H9 (cell line): ENCODE results near the gene FBLN2. TPM values are rescaled to one million over a fixed set of nuclear protein-coding genes. Genes with fewer than 3 reads are reported as not detected.

ENCODE experiments used
- DNase-seq: peaks from one replicate; pipeline ENCODE4 v3.0.0-alpha.2; 2017
- H2AFZ ChIP-seq: one replicate; pipeline ENCODE4 v1.6.1; 2013; ENCODE audit warnings: mild to moderate bottlenecking, low read length, control low read depth, moderate library complexity
- H2AK5ac ChIP-seq: 2 replicates; pipeline ENCODE4 v1.6.1; 2013; ENCODE audit warnings: low read length, control low read depth, mixed read lengths; ENCODE audit not compliant: insufficient read length
- H2BK120ac ChIP-seq: one replicate; pipeline ENCODE4 v1.6.1; 2013; ENCODE audit warnings: low read depth, mild to moderate bottlenecking, low read length, control low read depth, inconsistent platforms; ENCODE audit not compliant: poor library complexity, severe bottlenecking
- H2BK12ac ChIP-seq: 2 replicates; pipeline ENCODE4 v1.6.1; 2013; ENCODE audit warnings: low read length, control low read depth, mixed read lengths, low read depth; ENCODE audit not compliant: insufficient read length
- H2BK15ac ChIP-seq: 2 replicates; pipeline ENCODE4 v1.6.1; 2013; ENCODE audit warnings: low read depth, low read length, control low read depth
- H2BK20ac ChIP-seq: one replicate; pipeline ENCODE4 v1.6.1; 2013; ENCODE audit warnings: low read depth, mild to moderate bottlenecking, low read length, control low read depth, inconsistent platforms; ENCODE audit not compliant: poor library complexity, severe bottlenecking
- H2BK5ac ChIP-seq: 2 replicates; pipeline ENCODE4 v1.6.1; 2013; ENCODE audit warnings: low read length, control low read depth, mixed read lengths; ENCODE audit not compliant: insufficient read length
- H3K14ac ChIP-seq: 2 replicates; pipeline ENCODE4 v1.6.1; 2013; ENCODE audit warnings: low read length, control low read depth; ENCODE audit not compliant: insufficient read depth
- H3K18ac ChIP-seq: 2 replicates; pipeline ENCODE4 v1.6.1; 2013; ENCODE audit warnings: low read depth, mild to moderate bottlenecking, mixed read lengths, low read length, control low read depth; ENCODE audit not compliant: insufficient read length
- H3K23ac ChIP-seq: 2 replicates; pipeline ENCODE4 v1.6.1; 2013; ENCODE audit warnings: low read length, control low read depth, mixed read lengths, low read depth; ENCODE audit not compliant: insufficient read length
- H3K23me2 ChIP-seq: 2 replicates; pipeline ENCODE4 v1.6.1; 2013; ENCODE audit warnings: low read depth, mild to moderate bottlenecking, mixed read lengths, low read length, control low read depth; ENCODE audit not compliant: insufficient read length, poor library complexity, severe bottlenecking
- H3K27ac ChIP-seq: 2 replicates; pipeline ENCODE4 v1.5.1; 2013; ENCODE audit warnings: low read length, control low read depth, mixed read lengths, low read depth; ENCODE audit not compliant: insufficient read length
- H3K27me3 ChIP-seq: 2 replicates; pipeline ENCODE4 v1.6.1; 2013; ENCODE audit warnings: low read length, control low read depth, inconsistent platforms; ENCODE audit not compliant: insufficient read depth
- H3K4ac ChIP-seq: 2 replicates; pipeline ENCODE4 v1.6.1; 2013; ENCODE audit warnings: low read depth, mild to moderate bottlenecking, control low read depth, inconsistent platforms, low read length, moderate library complexity
- H3K4me1 ChIP-seq: 2 replicates; pipeline ENCODE4 v1.6.1; 2013; ENCODE audit warnings: low read length, control low read depth, inconsistent platforms; ENCODE audit not compliant: insufficient read depth
- H3K4me2 ChIP-seq: 2 replicates; pipeline ENCODE4 v1.6.1; 2013; ENCODE audit warnings: low read length, control low read depth, mixed read lengths; ENCODE audit not compliant: insufficient read length, insufficient read depth
- H3K56ac ChIP-seq: 2 replicates; pipeline ENCODE4 v1.6.1; 2013; ENCODE audit warnings: low read depth, mild to moderate bottlenecking, mixed read lengths, low read length, control low read depth; ENCODE audit not compliant: insufficient read length
- H3K79me1 ChIP-seq: 2 replicates; pipeline ENCODE4 v1.6.1; 2013; ENCODE audit warnings: low read depth, mild to moderate bottlenecking, moderate library complexity, low read length, control low read depth, inconsistent platforms; ENCODE audit not compliant: insufficient read depth, poor library complexity, severe bottlenecking
- H3K79me2 ChIP-seq: 2 replicates; pipeline ENCODE4 v1.6.1; 2013; ENCODE audit warnings: low read length, control low read depth, inconsistent platforms; ENCODE audit not compliant: insufficient read depth
- H3K9ac ChIP-seq: 2 replicates; pipeline ENCODE4 v1.6.1; 2013; ENCODE audit warnings: low read length, control low read depth, mixed read lengths; ENCODE audit not compliant: insufficient read length; ENCODE audit errors: extremely low read depth
- H3K9me3 ChIP-seq: one replicate; pipeline ENCODE4 v1.6.1; 2013; ENCODE audit warnings: low read depth, low read length, inconsistent platforms; ENCODE audit not compliant: control insufficient read depth
- H3T11ph ChIP-seq: one replicate; pipeline ENCODE4 v1.6.1; 2013; ENCODE audit warnings: mild to moderate bottlenecking, low read length, control low read depth, inconsistent platforms
- H4K20me1 ChIP-seq: one replicate; pipeline ENCODE4 v1.6.1; 2013; ENCODE audit not compliant: control insufficient read depth, insufficient read length, insufficient read depth
- H4K5ac ChIP-seq: 2 replicates; pipeline ENCODE4 v1.6.1; 2013; ENCODE audit warnings: low read depth, mild to moderate bottlenecking, mixed read lengths, low read length, control low read depth; ENCODE audit not compliant: insufficient read length
- H4K8ac ChIP-seq: replicated peaks from 2 replicates; pipeline ENCODE4 v1.6.1; 2013; ENCODE audit warnings: low read length, control low read depth, mixed read lengths, low read depth; ENCODE audit not compliant: insufficient read length
- H4K91ac ChIP-seq: 2 replicates; pipeline ENCODE4 v1.6.1; 2013; ENCODE audit warnings: low read depth, mild to moderate bottlenecking, moderate library complexity, mixed read lengths, low read length, control low read depth; ENCODE audit not compliant: insufficient read length
- H3K27ac Mint-ChIP-seq, 3 experiments: 2 replicates in 2 of 3; 3 replicates in 1 of 3; pipeline ENCODE4 v1.8.0; 2020 to 2021; ENCODE audit warnings: mixed read lengths in 3 of 3, mild to moderate bottlenecking in 1 of 3, moderate library complexity in 1 of 3
- H3K27me3 Mint-ChIP-seq: 2 replicates; pipeline ENCODE4 v1.8.0; 2021; ENCODE audit warnings: low read depth, mild to moderate bottlenecking, moderate library complexity, mixed read lengths
- H3K36me3 Mint-ChIP-seq, 3 experiments: 2 replicates in 2 of 3; 3 replicates in 1 of 3; pipeline ENCODE4 v1.8.0; 2020 to 2021; ENCODE audit warnings: low read depth in 3 of 3, mixed read lengths in 3 of 3; ENCODE audit not compliant: insufficient read depth in 1 of 3
- H3K4me1 Mint-ChIP-seq, 2 experiments: 2 replicates each; pipeline ENCODE4 v1.8.0; 2020; ENCODE audit warnings: mixed read lengths in 2 of 2
- H3K4me3 Mint-ChIP-seq, 2 experiments: 2 replicates in 1 of 2; 3 replicates in 1 of 2; pipeline ENCODE4 v1.8.0; 2020 to 2021; ENCODE audit warnings: mild to moderate bottlenecking in 2 of 2, mixed read lengths in 2 of 2, moderate library complexity in 1 of 2
- H3K9me3 Mint-ChIP-seq, 2 experiments: 2 replicates in 1 of 2; 3 replicates in 1 of 2; pipeline ENCODE4 v1.8.0; 2020; ENCODE audit warnings: mild to moderate bottlenecking in 2 of 2, mixed read lengths in 2 of 2, moderate library complexity in 1 of 2
- CTCF ChIP-seq: fragments of 200-600 bp; sonication (generic); conservative IDR thresholded peaks from 3 replicates; pipeline ENCODE4 v1.8.0; 2021; ENCODE audit warnings: antibody characterized with exemption, mild to moderate bottlenecking
- WGBS: extraction: QIAGEN DNeasy Blood & Tissue Kit; methylation state at CpG from one replicate; pipeline ENCODE4 v1.1.7; 2013; ENCODE audit warnings: missing lambda C conversion rate, low lambda C conversion rate, mixed read lengths; ENCODE audit not compliant: insufficient read length; ENCODE audit errors: extremely low coverage; 5-methylcytosine and 5-hydroxymethylcytosine counted together
- total RNA-seq: library from RNA; stranded (reverse); gene quantifications from 2 replicates; pipeline ENCODE4 v1.2.1, GENCODE V29; 2021

The FBLN2 gene
- total RNA-seq, 1 experiment from 2014 or later = 11.8 TPM

GRCh38 chr3:13509816-13510192 lies 39.1 kb upstream of the FBLN2 start:
- H3K27me3 Mint-ChIP-seq = no peaks in the 10 kb centered on the region; the same call in 1 of the 2 replicates
- no peak overlapping the region for H2AK5ac ChIP-seq
- no peak overlapping the region for H3K4ac ChIP-seq
- no peak overlapping the region for H3K9ac ChIP-seq
- H3K23me2 ChIP-seq = no peaks in the 10 kb centered on the region
- H4K5ac ChIP-seq = no peak overlapping the region
- no peak overlapping the region for H3K4me2 ChIP-seq
- H4K20me1 ChIP-seq = peaks cover 6% of the 10 kb centered on the region
- no peak overlapping the region for H3K4me3 Mint-ChIP-seq
- H3K27me3 ChIP-seq = no peaks in the 10 kb centered on the region
- no peak overlapping the region for H2BK5ac ChIP-seq
- no peak overlapping the region for H2BK15ac ChIP-seq
- TF ChIP-seq CTCF = no peak
- peaks cover 0 to 1% (median 0%) of the 10 kb centered on the region in 3 experiments; a peak in 1 of 7 replicates for H3K36me3 Mint-ChIP-seq
- WGBS = no CpG with 5 or more reads among the region's 8 CpGs
- no peaks in the 10 kb centered on the region for H3K79me1 ChIP-seq
- no peak overlapping the region for H2AFZ ChIP-seq
- H3K18ac ChIP-seq = no peak overlapping the region
- no peaks in the 10 kb centered on the region for H3K79me2 ChIP-seq
- H3K27ac ChIP-seq = no peak overlapping the region
- H2BK20ac ChIP-seq = no peak overlapping the region
- H4K91ac ChIP-seq = no peak overlapping the region
- H2BK12ac ChIP-seq = no peak overlapping the region
- no peak overlapping the region; the same call in 1 of the 2 replicates for H3K14ac ChIP-seq
- H3T11ph ChIP-seq = no peak overlapping the region
- no peak overlapping the region for H3K27ac Mint-ChIP-seq
- H3K9me3 ChIP-seq = no peaks in the 10 kb centered on the region
- H3K9me3 Mint-ChIP-seq = no peaks in the 10 kb centered on the region; a peak in 1 of 5 replicates
- H3K56ac ChIP-seq = no peak overlapping the region
- H3K23ac ChIP-seq = no peak overlapping the region
- no peak for DNase-seq
- no peak overlapping the region for H2BK120ac ChIP-seq
- no peak overlapping the region for H4K8ac ChIP-seq
- H3K4me1 Mint-ChIP-seq = peaks cover 6 to 10% of the 10 kb centered on the region in 2 experiments
- H3K4me1 ChIP-seq = no peaks in the 10 kb centered on the region; the same call in 1 of the 2 replicates
